Loucy (cell line): ENCODE data around the gene KATNB1.

Source experiments
- H2AFZ ChIP-seq: fragments of 200-600 bp; sonication (generic); 2 replicates; pipeline ENCODE4 v1.6.0; 2016; ENCODE audit warnings: antibody characterized with exemption, mild to moderate bottlenecking, low read length, moderate library complexity
- H3F3A ChIP-seq: fragments of 200-600 bp; 2 replicates; pipeline ENCODE4 v1.6.0; 2016; ENCODE audit warnings: antibody characterized with exemption, low read depth, mild to moderate bottlenecking
- H3K27me3 ChIP-seq: fragments of 200-600 bp; sonication (generic); 2 replicates; pipeline ENCODE4 v1.6.1; 2014; ENCODE audit warnings: low read length, mild to moderate bottlenecking; ENCODE audit not compliant: insufficient read depth, poor library complexity, severe bottlenecking
- H3K36me3 ChIP-seq: fragments of 200-600 bp; sonication (generic); 2 replicates; pipeline ENCODE4 v1.6.1; 2016; ENCODE audit warnings: low read length; ENCODE audit not compliant: insufficient read depth
- H3K4me1 ChIP-seq: fragments of 200-600 bp; sonication (generic); 2 replicates; pipeline ENCODE4 v1.5.1; 2014; ENCODE audit warnings: low read length, mild to moderate bottlenecking; ENCODE audit not compliant: insufficient read depth, poor library complexity, severe bottlenecking
- H3K4me2 ChIP-seq: fragments of 200-600 bp; sonication (generic); 2 replicates; pipeline ENCODE4 v1.6.0; 2014; ENCODE audit warnings: antibody characterized with exemption, low read length, low read depth, mild to moderate bottlenecking; ENCODE audit not compliant: poor library complexity, severe bottlenecking
- H3K4me3 ChIP-seq: fragments of 200-600 bp; sonication (generic); 2 replicates; pipeline ENCODE4 v1.5.1; 2014; ENCODE audit warnings: low read length, mild to moderate bottlenecking, mixed read lengths; ENCODE audit not compliant: poor library complexity, severe bottlenecking
- H3K79me2 ChIP-seq: fragments of 200-600 bp; sonication (generic); 2 replicates; pipeline ENCODE4 v1.6.1; 2014; ENCODE audit warnings: low read length; ENCODE audit not compliant: insufficient read depth
- H3K9ac ChIP-seq: fragments of 200-600 bp; sonication (generic); 2 replicates; pipeline ENCODE4 v1.6.0; 2014; ENCODE audit warnings: mild to moderate bottlenecking, low read depth, low read length, moderate library complexity; ENCODE audit not compliant: poor library complexity, severe bottlenecking
- H3K9me2 ChIP-seq: fragments of 200-600 bp; sonication (generic); replicated peaks from 2 replicates; pipeline ENCODE4 v1.6.1; 2016; ENCODE audit warnings: low read depth, low read length, mixed read lengths
- H3K9me3 ChIP-seq: fragments of 200-600 bp; sonication (generic); 2 replicates; pipeline ENCODE4 v1.6.1; 2014; ENCODE audit warnings: mild to moderate bottlenecking, antibody characterized with exemption, low read length, low read depth; ENCODE audit not compliant: insufficient read depth
- H4K20me1 ChIP-seq: fragments of 200-600 bp; sonication (generic); 2 replicates; pipeline ENCODE4 v1.6.0; 2014; ENCODE audit warnings: antibody characterized with exemption, low read length, mild to moderate bottlenecking; ENCODE audit not compliant: insufficient read depth, poor library complexity, severe bottlenecking
- EZH2phosphoT487 ChIP-seq: fragments of 200-600 bp; IDR thresholded peaks from 2 replicates; pipeline ENCODE4 v1.6.1; 2018; ENCODE audit warnings: antibody characterized with exemption, mild to moderate bottlenecking, moderate library complexity, borderline replicate concordance
- TF ChIP-seq, protein P1 (sequence below): fragments of 200-600 bp; sonication (generic); conservative IDR thresholded peaks from 2 replicates; pipeline ENCODE4 v1.5.1; 2014; ENCODE audit warnings: mild to moderate bottlenecking, antibody characterized with exemption, low read length

The KATNB1 gene

DNA sequence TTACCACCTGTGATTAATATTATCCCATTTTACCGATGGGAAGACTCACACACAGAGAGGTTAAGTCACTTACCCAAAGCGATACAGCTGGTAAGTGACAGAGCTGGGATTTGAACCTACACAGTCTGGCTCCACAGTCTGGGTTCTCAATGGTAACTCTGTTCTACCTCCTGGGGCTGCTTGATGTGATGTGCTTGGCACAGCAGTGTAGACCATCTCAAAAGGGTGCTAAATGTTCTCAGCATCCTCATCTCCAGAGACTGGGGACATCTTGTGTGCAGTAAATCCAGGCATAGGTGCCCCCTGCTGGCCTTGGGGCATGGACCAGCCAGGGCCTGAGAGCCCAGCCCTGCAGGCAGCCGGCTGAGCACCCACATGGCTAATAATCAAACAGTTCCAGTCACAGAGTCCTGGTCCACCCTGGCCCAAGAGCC lies 15.4 kb upstream of the KATNB1 start:
- H3K9me2 ChIP-seq, result no peaks in the 10 kb centered on the region
- no peak overlapping the region for H3K4me3 ChIP-seq
- no peaks in the 10 kb centered on the region for H3K36me3 ChIP-seq
- no peak for TF ChIP-seq EZH2phosphoT487
- TF ChIP-seq, protein P1, sequence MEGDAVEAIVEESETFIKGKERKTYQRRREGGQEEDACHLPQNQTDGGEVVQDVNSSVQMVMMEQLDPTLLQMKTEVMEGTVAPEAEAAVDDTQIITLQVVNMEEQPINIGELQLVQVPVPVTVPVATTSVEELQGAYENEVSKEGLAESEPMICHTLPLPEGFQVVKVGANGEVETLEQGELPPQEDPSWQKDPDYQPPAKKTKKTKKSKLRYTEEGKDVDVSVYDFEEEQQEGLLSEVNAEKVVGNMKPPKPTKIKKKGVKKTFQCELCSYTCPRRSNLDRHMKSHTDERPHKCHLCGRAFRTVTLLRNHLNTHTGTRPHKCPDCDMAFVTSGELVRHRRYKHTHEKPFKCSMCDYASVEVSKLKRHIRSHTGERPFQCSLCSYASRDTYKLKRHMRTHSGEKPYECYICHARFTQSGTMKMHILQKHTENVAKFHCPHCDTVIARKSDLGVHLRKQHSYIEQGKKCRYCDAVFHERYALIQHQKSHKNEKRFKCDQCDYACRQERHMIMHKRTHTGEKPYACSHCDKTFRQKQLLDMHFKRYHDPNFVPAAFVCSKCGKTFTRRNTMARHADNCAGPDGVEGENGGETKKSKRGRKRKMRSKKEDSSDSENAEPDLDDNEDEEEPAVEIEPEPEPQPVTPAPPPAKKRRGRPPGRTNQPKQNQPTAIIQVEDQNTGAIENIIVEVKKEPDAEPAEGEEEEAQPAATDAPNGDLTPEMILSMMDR, result peak; percentile 94
- H3K4me2 ChIP-seq, result no peak overlapping the region
- no peaks in the 10 kb centered on the region for H3K9me3 ChIP-seq
- no peaks in the 10 kb centered on the region for H3K79me2 ChIP-seq
- H3K4me1 ChIP-seq, result peaks cover 2% of the 10 kb centered on the region
- H3K27me3 ChIP-seq, result no peaks in the 10 kb centered on the region
- H4K20me1 ChIP-seq, result no peaks in the 10 kb centered on the region
- no peak overlapping the region for H3K9ac ChIP-seq
- no peak overlapping the region for H2AFZ ChIP-seq
- H3F3A ChIP-seq, result no peaks in the 10 kb centered on the region

DNA sequence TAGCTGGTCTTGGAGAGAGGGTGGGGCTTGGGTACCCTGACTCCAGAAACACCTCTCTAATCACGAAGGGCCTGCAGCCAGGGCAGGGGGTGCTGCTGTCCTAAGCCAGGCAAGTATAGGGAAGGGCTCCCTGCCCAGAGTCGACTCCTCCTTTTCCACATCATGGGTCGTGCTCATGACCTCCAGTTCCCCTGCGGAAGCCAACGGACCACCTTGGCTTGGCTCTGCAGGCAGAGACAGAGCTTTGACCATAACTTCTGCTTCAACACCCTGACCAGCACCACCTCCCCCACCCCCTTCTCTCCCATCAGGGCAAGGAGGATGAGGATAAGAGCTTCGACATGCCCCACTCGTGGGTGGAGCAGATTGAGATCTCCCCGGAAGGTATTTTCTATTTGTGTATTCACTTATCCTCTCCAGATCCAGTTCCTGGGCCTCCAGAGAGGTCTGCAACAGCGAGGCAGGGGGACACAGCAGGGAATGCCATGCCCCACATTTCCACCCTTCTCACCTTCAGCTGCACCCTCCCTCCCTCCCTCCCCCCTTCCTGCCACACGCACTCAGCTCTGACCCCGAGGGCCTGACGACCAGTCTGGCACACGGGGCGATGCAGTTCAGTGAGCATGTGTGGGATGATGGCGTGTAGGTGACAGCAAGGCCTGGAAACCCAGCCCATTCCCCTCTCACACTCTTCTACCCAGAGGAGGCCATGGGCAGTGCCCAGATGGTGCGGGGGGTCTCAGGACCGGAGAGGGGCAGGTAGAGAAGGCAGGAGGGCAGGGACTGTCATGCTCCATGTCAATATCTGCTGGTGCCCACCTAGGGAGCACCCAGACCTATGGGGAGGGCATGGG lies 14.0 kb upstream of the KATNB1 start:
- Histone ChIP-seq H3K4me2 (no peak overlapping the region), H3K9ac (no peak overlapping the region)

GRCh38 chr16:57722210-57722499 lies 13.4 kb upstream of the KATNB1 start:
- Histone ChIP-seq H3K9me2 (no peaks in the 10 kb centered on the region), H4K20me1 (no peaks in the 10 kb centered on the region), H3K36me3 (no peaks in the 10 kb centered on the region), H3K4me1 (peaks cover 2% of the 10 kb centered on the region), H3K27me3 (no peaks in the 10 kb centered on the region), H3K4me2 (no peak overlapping the region), H3F3A (no peaks in the 10 kb centered on the region), H3K9me3 (no peaks in the 10 kb centered on the region), H3K4me3 (no peak overlapping the region), H2AFZ (no peak overlapping the region), H3K79me2 (no peaks in the 10 kb centered on the region), H3K9ac (no peak overlapping the region)
- TF ChIP-seq, protein P1, result peak; percentile 26; the same call in 1 of the 2 replicates
- no peak for TF ChIP-seq EZH2phosphoT487

More for the DNA sequence above, 14.0 kb upstream of the KATNB1 start:
- H3K9me3 ChIP-seq, result no peaks in the 10 kb centered on the region
- no peak overlapping the region for H2AFZ ChIP-seq
- no peaks in the 10 kb centered on the region for H3K79me2 ChIP-seq
- no peaks in the 10 kb centered on the region for H4K20me1 ChIP-seq
- H3K4me1 ChIP-seq, result peaks cover 2% of the 10 kb centered on the region
- TF ChIP-seq, protein P1, result no peak
- TF ChIP-seq EZH2phosphoT487, result no peak
- H3K9me2 ChIP-seq, result no peaks in the 10 kb centered on the region
- H3K36me3 ChIP-seq, result no peaks in the 10 kb centered on the region
- no peak overlapping the region for H3K4me3 ChIP-seq
- H3F3A ChIP-seq, result no peaks in the 10 kb centered on the region
- H3K27me3 ChIP-seq, result no peaks in the 10 kb centered on the region
